ENCODE data around the gene TMEM238.

- TF ChIP-seq CTCF (IDR thresholded peaks at IDR 0.05), result no peak
- no peak for TF ChIP-seq ZFX (IDR thresholded peaks at IDR 0.05; ENCODE audit: borderline replicate concordance)
These were observed 30.7 kb downstream of the TMEM238 start for GRCh38 chr19:55353356-55353802.
